HepG2 (cell line): ENCODE data around the gene DPM1. TPM values are rescaled to one million over a fixed set of nuclear protein-coding genes. Genes with fewer than 3 reads are reported as not detected.

ENCODE experiments used
- ATAC-seq: fragments of 200-7000 bp; cut with Tn5 transposase; 3 replicates; pipeline ENCODE4 v1.9.1; 2020; ENCODE audit warnings: mild to moderate bottlenecking, moderate library complexity
- BruUV-seq: library from RNA; stranded (reverse); fragments of 400-500 nt; replicated peaks from 2 replicates; lab custom pipeline; 2021; lab: Mats Ljungman, UMichigan
- CTCF ChIA-PET: fragments of 300-600 bp; formaldehyde crosslinking; extraction: SDS; loops from one replicate; lab custom pipeline; 2021; ENCODE audit warnings: low total read pairs, inconsistent platforms, low intra/inter-chr PET ratio; lab: Yijun Ruan, JAX
- POLR2A ChIA-PET: fragments of 350-600 bp; sonication (Branson Sonifier 250); formaldehyde crosslinking; loops from one replicate; lab custom pipeline; 2020; ENCODE audit warnings: antibody characterized with exemption, inconsistent platforms; lab: Yijun Ruan, JAX
- DNase-seq: peaks from one replicate; pipeline ENCODE4 v3.0.0-alpha.2; 2015; ENCODE audit warnings: low spot score
- FAIRE-seq: peaks from 3 replicates; lab custom pipeline; 2011; peaks lifted over from hg19 to GRCh38; lab: Jason Lieb, UNC
- H2AFZ ChIP-seq: one replicate; pipeline ENCODE4 v1.6.1; 2011; ENCODE audit warnings: low read length, inconsistent platforms
- H3K27ac ChIP-seq: fragments of 300-600 bp; 3 replicates; pipeline ENCODE4 v1.8.0; 2011; ENCODE audit warnings: mixed run types, mild to moderate bottlenecking, mixed read lengths, low read length, inconsistent platforms; ENCODE audit not compliant: insufficient read depth; ENCODE audit errors: extremely low read length
- H3K27me3 ChIP-seq, 2 experiments: fragments of 200-600 bp in 1 of 2; 2 replicates in 1 of 2; 3 replicates in 1 of 2; pipeline versions ENCODE4 v1.6.0 to v1.8.0; 2011; ENCODE audit warnings: low read length in 2 of 2, mild to moderate bottlenecking in 2 of 2, moderate library complexity in 2 of 2, inconsistent platforms in 1 of 2; ENCODE audit not compliant: insufficient read depth in 2 of 2, control insufficient read depth in 1 of 2
- H3K36me3 ChIP-seq, 2 experiments: fragments of 200-600 bp in 1 of 2; replicated peaks in 1 of 2; 2 replicates in 1 of 2; 3 replicates in 1 of 2; pipeline versions ENCODE4 v1.5.1 to v1.8.0; 2011; ENCODE audit warnings: low read length in 2 of 2, inconsistent platforms in 1 of 2; ENCODE audit not compliant: insufficient read depth in 2 of 2, control insufficient read depth in 1 of 2
- H3K4me1 ChIP-seq: 2 replicates; pipeline ENCODE4 v1.5.1; 2012; ENCODE audit warnings: low read length, inconsistent platforms; ENCODE audit not compliant: insufficient read depth
- H3K4me2 ChIP-seq: 2 replicates; pipeline ENCODE4 v1.6.0; 2011; ENCODE audit warnings: low read depth, low read length, inconsistent platforms
- H3K4me3 ChIP-seq, 3 experiments: fragments of 200-600 bp in 1 of 3; sonication (generic), shearing (Covaris generic) in 1 of 3; replicated peaks in 1 of 3; 2 replicates each; pipeline ENCODE4 v1.5.1; 2011 to 2016; ENCODE audit warnings: low read length in 3 of 3, inconsistent platforms in 2 of 3, low read depth in 2 of 3, mild to moderate bottlenecking in 2 of 3, control low read depth in 1 of 3, mixed read lengths in 1 of 3; ENCODE audit not compliant: insufficient read depth in 1 of 3
- H3K79me2 ChIP-seq: one replicate; pipeline ENCODE4 v1.6.1; 2011; ENCODE audit warnings: low read length, inconsistent platforms; ENCODE audit not compliant: insufficient read depth
- H3K9ac ChIP-seq: 2 replicates; pipeline ENCODE4 v1.6.0; 2011; ENCODE audit warnings: mild to moderate bottlenecking, low read depth, low read length, inconsistent platforms; ENCODE audit not compliant: insufficient read depth
- H3K9me3 ChIP-seq: 2 replicates; pipeline ENCODE4 v1.5.1; 2012; ENCODE audit warnings: mild to moderate bottlenecking, low read length
- H4K20me1 ChIP-seq: 2 replicates; pipeline ENCODE4 v1.6.0; 2011; ENCODE audit warnings: inconsistent platforms, mild to moderate bottlenecking, low read length, moderate library complexity; ENCODE audit not compliant: insufficient read depth
- AKAP8 ChIP-seq: sonication (generic); formaldehyde crosslinking; IDR thresholded peaks from 2 replicates; pipeline ENCODE4 v1.5.1; 2020; ENCODE audit warnings: mild to moderate bottlenecking, missing genetic modification reagents
- ATF1 ChIP-seq: IDR thresholded peaks from 2 replicates; pipeline ENCODE4 v1.6.1; 2016; ENCODE audit warnings: mild to moderate bottlenecking, control low read depth
- ATF4 ChIP-seq, 2 experiments: fragments of 450-650 bp in 1 of 2; sonication (generic) in 1 of 2; formaldehyde crosslinking; IDR thresholded peaks; 2 replicates each; pipeline versions ENCODE4 v1.5.0 to v1.8.0; 2020 to 2022; ENCODE audit warnings: mild to moderate bottlenecking in 1 of 2, missing genetic modification reagents in 1 of 2
- ATF7 ChIP-seq, 2 experiments: fragments of 450-650 bp in 1 of 2; sonication (generic) in 1 of 2; formaldehyde crosslinking in 1 of 2; IDR thresholded peaks; 2 replicates each; pipeline versions ENCODE4 v1.4.0 to v1.6.1; 2016 to 2020; ENCODE audit warnings: antibody characterized with exemption in 1 of 2, mild to moderate bottlenecking in 1 of 2, missing genetic modification reagents in 1 of 2
- CEBPB ChIP-seq: IDR thresholded peaks from 2 replicates; pipeline ENCODE4 v1.6.1; 2011; ENCODE audit warnings: low read depth, low read length, improper control_type of control experiment, borderline replicate concordance
- CEBPG ChIP-seq: IDR thresholded peaks from 2 replicates; pipeline ENCODE4 v1.6.1; 2016
- CREB1 ChIP-seq, 2 experiments: fragments of 450-650 bp in 1 of 2; IDR thresholded peaks; 2 replicates each; pipeline ENCODE4 v1.6.1; 2016 to 2017; ENCODE audit warnings: control low read depth in 1 of 2, mild to moderate bottlenecking in 1 of 2, missing compliant biosample characterization in 1 of 2, missing genetic modification characterization in 1 of 2
- CREM ChIP-seq, 2 experiments: sonication (generic) in 1 of 2; formaldehyde crosslinking in 1 of 2; IDR thresholded peaks; 2 replicates each; pipeline versions ENCODE4 v1.4.0 to v1.6.1; 2016 to 2020; ENCODE audit warnings: antibody characterized with exemption in 1 of 2, mild to moderate bottlenecking in 1 of 2, missing genetic modification reagents in 1 of 2
- GFI1 ChIP-seq: sonication (generic); formaldehyde crosslinking; IDR thresholded peaks from 2 replicates; pipeline ENCODE4 v1.5.0; 2020; ENCODE audit warnings: missing genetic modification reagents, mild to moderate bottlenecking, borderline replicate concordance
- HBP1 ChIP-seq: IDR thresholded peaks from 2 replicates; pipeline ENCODE4 v1.6.1; 2016; ENCODE audit warnings: low read depth, control low read depth
- RBM22 ChIP-seq: fragments of 200-400 bp; formaldehyde crosslinking; optimal IDR thresholded peaks from 2 replicates; pipeline ENCODE3; 2017; ENCODE audit warnings: mild to moderate bottlenecking, low read length, moderate library complexity
- TBX3 ChIP-seq: fragments of 450-650 bp; IDR thresholded peaks from 2 replicates; pipeline ENCODE4 v1.6.1; 2017; ENCODE audit warnings: antibody characterized with exemption, mild to moderate bottlenecking, inconsistent platforms, borderline replicate concordance
- ZEB1 ChIP-seq: IDR thresholded peaks from 2 replicates; pipeline ENCODE4 v1.6.1; 2012; ENCODE audit warnings: mild to moderate bottlenecking, low read depth, inconsistent platforms; ENCODE audit not compliant: insufficient replicate concordance
- ZNF12 ChIP-seq: sonication (generic); formaldehyde crosslinking; IDR thresholded peaks from 2 replicates; pipeline ENCODE4 v1.5.0; 2020; ENCODE audit warnings: missing genetic modification reagents
- WGBS: methylation state at CpG from one replicate; pipeline ENCODE4 v1.1.6; 2017; ENCODE audit warnings: low lambda C conversion rate; 5-methylcytosine and 5-hydroxymethylcytosine counted together
- in situ Hi-C: cut with HindIII; loops from 2 replicates; pipeline ENCODE4 v1.10.0; 2017; ENCODE audit warnings: low pct_unique_long_range_greater_than_20kb; ENCODE audit not compliant: extremely low pct_ligation_motif_present
- intact Hi-C: fragments of 100-400 bp; cut with micrococcal nuclease; formaldehyde crosslinking; loops from one replicate; pipeline ENCODE4 v1.10.0; 2022; ENCODE audit not compliant: unreplicated experiment
- polyA plus RNA-seq, 8 experiments: library from polyadenylated mRNA; depleted of rRNA in 3 of 8; stranded (reverse) in 7 of 8; unstranded in 1 of 8; fragments of >200 nt; fragmentation: Illumina TruSeq in 4 of 8; extraction: Trizol in 4 of 8; gene quantifications; 2 replicates each; pipeline versions ENCODE4 v1.2.1 to v1.2.3, GENCODE V29; 2011 to 2016; ENCODE audit warnings: low read depth in 4 of 8, missing spikeins in 1 of 8, mixed read lengths in 1 of 8; ENCODE audit not compliant: insufficient read depth in 1 of 8
- total RNA-seq, 5 experiments: library from RNA; depleted of rRNA; stranded (reverse); fragments of >200 nt; fragmentation: Illumina TruSeq; extraction: Trizol; gene quantifications; 2 replicates each; pipeline ENCODE4 v1.2.3, GENCODE V29; 2016; ENCODE audit warnings: low read depth in 1 of 5

DPM1 gene
- total and polyA plus RNA-seq, 2 of the 13 experiments (the other 11 are each of a cell fraction or from before 2014, with no cell fraction given), result 83.2 to 161 TPM

- TF ChIP-seq GFI1 (CRISPR knock-in tag) (no peak), ATF1 (no peak), AKAP8 (CRISPR knock-in tag) (no peak), CREM (IDR thresholded peaks at IDR 0.05) (no peak), CREM (CRISPR knock-in tag; IDR thresholded peaks at IDR 0.05) (no peak), CREB1 (IDR thresholded peaks at IDR 0.05) (peak; percentile 88), CREB1 (CRISPR knock-in tag; IDR thresholded peaks at IDR 0.05) (no peak)
These were observed 58.1 kb downstream of the DPM1 start (continued) for GRCh38 chr20:50900261-50900660.

DNA sequence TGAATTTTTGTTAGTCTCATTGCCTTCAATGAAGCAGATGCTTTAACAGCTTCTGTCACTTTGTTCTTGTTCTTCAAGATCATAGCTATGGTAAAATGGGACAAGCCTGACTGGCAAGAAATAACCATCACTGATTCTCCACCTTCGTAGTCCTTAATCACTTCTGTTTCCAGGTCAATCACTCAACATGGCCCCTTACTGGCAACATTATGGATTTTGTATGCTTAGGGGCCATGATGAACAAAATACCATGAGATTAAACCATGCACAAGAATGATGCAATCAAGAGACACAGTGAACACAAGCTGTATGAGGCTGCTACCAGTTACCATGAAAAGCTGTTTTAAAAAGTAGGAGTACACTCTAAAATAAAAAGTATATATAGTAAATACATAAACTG is 59.9 kb downstream of the DPM1 start:
- ChIA-PET POLR2A (interaction anchor here (1.1 to 1.5 kb wide), 2 partner anchors 30 to 80 kb away, joined by 3 read pairs; no protein-coding TSS in a partner anchor), CTCF (no interaction called here)
- no peaks in the 10 kb centered on the region for H3K9me3 ChIP-seq
- H3K27me3 ChIP-seq, result no peaks in the 10 kb centered on the region
- 100% methylated on average over 1 of the region's 1 CpG for WGBS
- H3K4me1 ChIP-seq, result peaks cover 26% of the 10 kb centered on the region
- no peak overlapping the region for H2AFZ ChIP-seq
- ATAC-seq, result no peak
- DNase-seq, result no peak
- TF ChIP-seq CEBPG (CRISPR knock-in tag) (peak; percentile 66), ATF4 (CRISPR knock-in tag; IDR thresholded peaks at IDR 0.05) (peak in 1 of 2 experiments; percentile 86; a peak in 2 of 4 replicates), CEBPB (peak; percentile 78; the same call in 1 of the 2 replicates), ZNF12 (CRISPR knock-in tag) (peak; percentile 87), ATF7 (IDR thresholded peaks at IDR 0.05) (peak; percentile 69), ATF7 (CRISPR knock-in tag; IDR thresholded peaks at IDR 0.05) (no peak), TBX3 (peak; percentile 14; the same call in 1 of the 2 replicates), HBP1 (no peak), ZEB1 (no peak), RBM22 (peak; percentile 38)
- no peak overlapping the region for H3K9ac ChIP-seq
- BruUV-seq, result no TSS peak
- peaks cover 14% of the 10 kb centered on the region for H4K20me1 ChIP-seq
- H3K36me3 ChIP-seq, result peaks cover 25 to 71% of the 10 kb centered on the region in 2 experiments
- peaks cover 9% of the 10 kb centered on the region for H3K79me2 ChIP-seq
- no peak for FAIRE-seq
- no peak overlapping the region for H3K4me3 ChIP-seq
- in situ Hi-C loops, result no loop called here
- no peak overlapping the region for H3K27ac ChIP-seq
- no peak overlapping the region for H3K4me2 ChIP-seq
- intact Hi-C loops, result no loop called here
